PC-9 (cell line): ENCODE results near the gene RGS3. TPM values are rescaled to one million over a fixed set of nuclear protein-coding genes. Genes with fewer than 3 reads are reported as not detected.
"Not testable (repeated sequence)": the region's sequence is repeated elsewhere in the genome, so short reads cannot be mapped to it uniquely, and the experiment has no call there.

Experiments
- BruUV-seq: library from RNA; stranded (reverse); fragments of 400-500 nt; replicated peaks from 2 replicates; lab custom pipeline; 2021; lab: Mats Ljungman, UMichigan
- CTCF ChIA-PET: fragments of 300-600 bp; sonication (Branson Sonifier 250); formaldehyde crosslinking; loops from one replicate; lab custom pipeline; 2022; ENCODE audit warnings: antibody characterized with exemption; lab: Charles Lee
- POLR2A ChIA-PET: fragments of 300-600 bp; sonication (Branson Sonifier 250); formaldehyde crosslinking; loops from one replicate; lab custom pipeline; 2022; ENCODE audit warnings: antibody characterized with exemption; ENCODE audit not compliant: unreplicated experiment; lab: Charles Lee
- DNase-seq, 2 experiments: peaks; one replicate each; pipeline versions ENCODE4 v3.0.0 to v3.0.0-alpha.2; 2015 to 2022; ENCODE audit warnings: mixed read lengths in 1 of 2
- H2AFZ ChIP-seq: fragments of 200-600 bp; sonication (generic); 2 replicates; pipeline ENCODE4 v1.8.1; 2017; ENCODE audit warnings: antibody characterized with exemption
- H3F3A ChIP-seq: fragments of 200-600 bp; sonication (generic); 2 replicates; pipeline ENCODE4 v1.8.1; 2017; ENCODE audit warnings: antibody characterized with exemption, mild to moderate bottlenecking, low read depth; ENCODE audit not compliant: insufficient read depth
- H3K27ac ChIP-seq: fragments of 200-600 bp; sonication (generic); 2 replicates; pipeline ENCODE4 v1.6.1; 2016; ENCODE audit warnings: mixed run types
- H3K27me3 ChIP-seq: fragments of 200-600 bp; sonication (generic); 2 replicates; pipeline ENCODE4 v1.6.1; 2016; ENCODE audit warnings: low read depth, mixed run types; ENCODE audit not compliant: insufficient read depth
- H3K36me3 ChIP-seq: fragments of 200-600 bp; sonication (generic); 2 replicates; pipeline ENCODE4 v1.6.1; 2016; ENCODE audit warnings: low read depth, mixed run types
- H3K4me1 ChIP-seq: fragments of 200-600 bp; sonication (generic); replicated peaks from 2 replicates; pipeline ENCODE4 v1.6.1; 2016; ENCODE audit warnings: mixed run types; ENCODE audit not compliant: insufficient read depth
- H3K4me2 ChIP-seq: fragments of 200-600 bp; sonication (generic); 2 replicates; pipeline ENCODE4 v1.6.1; 2017; ENCODE audit warnings: mixed run types
- H3K4me3 ChIP-seq: fragments of 200-600 bp; sonication (generic); 2 replicates; pipeline ENCODE4 v1.6.1; 2016; ENCODE audit warnings: mixed run types
- H3K79me2 ChIP-seq: fragments of 200-600 bp; sonication (generic); 2 replicates; pipeline ENCODE4 v1.6.1; 2017; ENCODE audit warnings: low read depth, mixed run types
- H3K9me2 ChIP-seq: fragments of 200-600 bp; sonication (generic); 2 replicates; pipeline ENCODE4 v1.8.1; 2017; ENCODE audit warnings: mild to moderate bottlenecking; ENCODE audit not compliant: insufficient read depth
- H3K9me3 ChIP-seq: fragments of 200-600 bp; sonication (generic); 2 replicates; pipeline ENCODE4 v1.8.1; 2016; ENCODE audit warnings: low read depth; ENCODE audit not compliant: insufficient read depth
- H4K20me1 ChIP-seq: fragments of 200-600 bp; sonication (generic); 2 replicates; pipeline ENCODE4 v1.8.1; 2017; ENCODE audit not compliant: insufficient read depth
- EZH2 ChIP-seq: fragments of 200-600 bp; sonication (generic); IDR thresholded peaks from 2 replicates; pipeline ENCODE4 v1.8.0; 2017; ENCODE audit warnings: antibody characterized with exemption, low read depth
- intact Hi-C: fragments of 100-400 bp; cut with micrococcal nuclease; formaldehyde crosslinking; loops from one replicate; pipeline ENCODE4 v1.10.0; 2022; ENCODE audit not compliant: unreplicated experiment
- total RNA-seq: library from RNA; stranded (reverse); gene quantifications from 2 replicates; pipeline ENCODE4 v1.2.3, GENCODE V29; 2021
- TF ChIP-seq, protein P1 (sequence below): fragments of 200-600 bp; sonication (generic); conservative IDR thresholded peaks from 2 replicates; pipeline ENCODE4 v1.6.1; 2017; ENCODE audit warnings: mixed run types, antibody characterized with exemption, mild to moderate bottlenecking, moderate library complexity

RGS3 gene
- total RNA-seq, 1 experiment from 2014 or later: 75.8 TPM

DNA sequence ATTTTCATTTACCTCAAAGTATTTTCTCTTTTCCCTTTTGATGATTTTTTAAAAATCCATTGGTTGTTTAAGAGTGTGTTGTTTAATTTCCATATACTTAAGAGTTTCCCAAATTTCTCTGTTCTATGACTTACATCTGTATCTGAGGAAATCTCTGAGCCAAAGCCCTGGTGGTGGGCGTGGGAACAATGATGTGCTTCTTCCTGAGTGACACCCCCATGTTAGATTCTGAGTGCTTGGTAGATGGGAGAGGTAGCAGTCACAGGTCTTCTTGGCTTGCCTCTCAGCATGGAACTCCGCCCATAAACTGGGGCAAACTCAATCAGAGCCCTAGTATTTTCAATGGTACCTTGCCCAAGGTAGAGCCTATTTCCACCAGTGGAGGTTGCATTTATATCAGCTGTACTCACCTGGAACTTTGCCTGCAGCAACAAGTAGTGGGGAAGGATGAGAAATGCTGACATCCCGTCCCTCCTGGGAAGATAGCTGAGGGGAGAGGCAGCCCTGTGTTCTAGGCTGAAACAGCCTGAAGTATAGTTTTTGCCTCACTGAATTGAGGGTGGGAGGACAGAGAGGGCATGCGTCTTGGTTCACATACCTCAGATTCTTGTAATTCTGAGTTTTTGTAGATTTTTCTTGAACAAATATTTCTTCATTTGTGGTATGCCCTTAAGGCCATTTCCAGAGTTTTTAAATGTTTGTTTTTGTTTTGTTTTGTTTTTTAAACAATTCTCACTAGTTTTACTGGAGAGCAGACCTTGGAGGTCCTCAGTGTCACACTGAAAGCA is 26.6 kb upstream of the RGS3 start:
- CTCF ChIA-PET: no interaction called here
- H3K79me2 ChIP-seq: no peaks in the 10 kb centered on the region
- no peak overlapping the region for H2AFZ ChIP-seq
- no TSS peak for BruUV-seq
- no peak overlapping the region for H3K27ac ChIP-seq
- TF ChIP-seq EZH2: no peak
- TF ChIP-seq, protein P1, sequence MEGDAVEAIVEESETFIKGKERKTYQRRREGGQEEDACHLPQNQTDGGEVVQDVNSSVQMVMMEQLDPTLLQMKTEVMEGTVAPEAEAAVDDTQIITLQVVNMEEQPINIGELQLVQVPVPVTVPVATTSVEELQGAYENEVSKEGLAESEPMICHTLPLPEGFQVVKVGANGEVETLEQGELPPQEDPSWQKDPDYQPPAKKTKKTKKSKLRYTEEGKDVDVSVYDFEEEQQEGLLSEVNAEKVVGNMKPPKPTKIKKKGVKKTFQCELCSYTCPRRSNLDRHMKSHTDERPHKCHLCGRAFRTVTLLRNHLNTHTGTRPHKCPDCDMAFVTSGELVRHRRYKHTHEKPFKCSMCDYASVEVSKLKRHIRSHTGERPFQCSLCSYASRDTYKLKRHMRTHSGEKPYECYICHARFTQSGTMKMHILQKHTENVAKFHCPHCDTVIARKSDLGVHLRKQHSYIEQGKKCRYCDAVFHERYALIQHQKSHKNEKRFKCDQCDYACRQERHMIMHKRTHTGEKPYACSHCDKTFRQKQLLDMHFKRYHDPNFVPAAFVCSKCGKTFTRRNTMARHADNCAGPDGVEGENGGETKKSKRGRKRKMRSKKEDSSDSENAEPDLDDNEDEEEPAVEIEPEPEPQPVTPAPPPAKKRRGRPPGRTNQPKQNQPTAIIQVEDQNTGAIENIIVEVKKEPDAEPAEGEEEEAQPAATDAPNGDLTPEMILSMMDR: no peak
- POLR2A ChIA-PET: no interaction called here
- no peak for DNase-seq
- H3K9me2 ChIP-seq: no peaks in the 10 kb centered on the region
- no peak overlapping the region; the same call in 1 of the 2 replicates for H3K4me2 ChIP-seq
- 0 out of 2 replicates have a peak, but pooled peaks cover 4% of the 10 kb centered on the region for H3F3A ChIP-seq
- no peaks in the 10 kb centered on the region for H3K4me1 ChIP-seq
- no peaks in the 10 kb centered on the region for H4K20me1 ChIP-seq
- intact Hi-C loops: no loop called here
- no peaks in the 10 kb centered on the region for H3K36me3 ChIP-seq
- H3K27me3 ChIP-seq: no peaks in the 10 kb centered on the region
- H3K4me3 ChIP-seq: no peak overlapping the region
- H3K9me3 ChIP-seq: no peaks in the 10 kb centered on the region

DNA sequence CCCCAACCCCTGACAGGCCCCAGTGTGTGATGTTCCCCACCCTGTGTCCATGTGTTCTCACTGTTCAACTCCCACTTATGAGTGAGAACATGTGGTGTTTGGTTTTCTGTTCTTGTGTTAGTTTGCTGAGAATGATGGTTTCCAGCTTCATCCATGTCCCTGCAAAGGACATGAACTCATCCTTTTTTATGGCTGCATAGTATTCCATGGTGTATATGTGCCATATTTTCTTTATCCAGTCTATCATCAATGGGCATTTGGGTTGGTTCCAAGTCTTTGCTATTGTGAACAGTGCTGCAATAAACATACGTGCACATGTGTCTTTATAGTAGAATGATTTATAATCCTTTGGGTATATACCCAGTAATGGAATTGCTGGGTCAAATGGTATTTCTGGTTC is 25.8 kb upstream of the RGS3 start:
- intact Hi-C loops, DNase-seq, H4K20me1 ChIP-seq, H3K79me2 ChIP-seq, H3K9me3 ChIP-seq, POLR2A ChIA-PET, H3K27me3 ChIP-seq, H3K27ac ChIP-seq, BruUV-seq, H3F3A ChIP-seq, H3K4me2 ChIP-seq, H3K9me2 ChIP-seq, H3K4me3 ChIP-seq, H3K36me3 ChIP-seq, H3K4me1 ChIP-seq, H2AFZ ChIP-seq, CTCF ChIA-PET: not testable (repeated sequence)

DNA sequence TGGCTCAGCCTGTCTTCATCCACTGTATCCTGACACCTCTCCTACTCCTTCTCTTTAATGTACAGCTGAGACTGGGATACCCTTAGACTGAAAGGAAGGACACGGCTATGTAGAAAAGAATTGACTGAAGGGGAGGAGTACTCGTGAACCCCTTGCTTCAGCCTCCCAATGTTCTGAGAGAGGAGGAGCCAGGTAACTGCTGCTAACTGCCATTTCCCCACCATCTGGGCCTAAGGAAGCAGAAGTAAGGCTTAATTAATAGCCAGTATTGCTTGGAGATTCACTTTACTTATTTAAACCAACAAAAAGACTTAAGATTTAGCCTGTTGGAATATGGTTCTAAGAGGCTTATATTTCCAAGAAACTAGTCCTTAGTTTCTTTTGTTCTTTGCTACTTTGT is 18.8 kb upstream of the RGS3 start:
- intact Hi-C loops: no loop called here

More for the DNA sequence above, 18.8 kb upstream of the RGS3 start:
- H3K9me2 ChIP-seq: no peaks in the 10 kb centered on the region
- H3K27me3 ChIP-seq: no peaks in the 10 kb centered on the region
- no peaks in the 10 kb centered on the region for H3K9me3 ChIP-seq
- ChIA-PET CTCF (no interaction called here), POLR2A (interaction anchor here (0.7 kb wide), 1 partner anchor 10 kb away, joined by 6 read pairs; no protein-coding TSS in a partner anchor)
- no peak for TF ChIP-seq EZH2
- TF ChIP-seq, protein P1: no peak
- no peaks in the 10 kb centered on the region for H4K20me1 ChIP-seq
- H3K4me2 ChIP-seq: no peak overlapping the region
- no peaks in the 10 kb centered on the region for H3F3A ChIP-seq
- no peak overlapping the region for H3K4me3 ChIP-seq
- H3K4me1 ChIP-seq: no peaks in the 10 kb centered on the region
- no peak for DNase-seq
- BruUV-seq: no TSS peak
- no peak overlapping the region for H3K27ac ChIP-seq
- no peak overlapping the region for H2AFZ ChIP-seq
- H3K79me2 ChIP-seq: no peaks in the 10 kb centered on the region
- H3K36me3 ChIP-seq: no peaks in the 10 kb centered on the region
